Umbilical cord (tissue), 2 donors: ENCODE measurements around the gene PRPH. TPM values are rescaled to one million over a fixed set of nuclear protein-coding genes. Genes with fewer than 3 reads are reported as not detected.
A peak's percentile ranks its signal among the peaks of the same experiment; 100 is the strongest.
"Not testable (repeated sequence)": the region's sequence is repeated elsewhere in the genome, so short reads cannot be mapped to it uniquely, and the experiment has no call there.

ENCODE experiments used
- DNase-seq: peaks from one replicate; pipeline ENCODE4 v3.0.0-alpha.2; 2015; ENCODE audit warnings: low spot score
- total RNA-seq: library from RNA; depleted of rRNA; stranded (reverse); fragments of >200 nt; gene quantifications from one replicate; pipeline ENCODE4 v1.2.3, GENCODE V29; 2014; ENCODE audit warnings: low replicate concordance; ENCODE audit not compliant: insufficient read depth

The PRPH gene
- 0.72 TPM for total RNA-seq

DNA sequence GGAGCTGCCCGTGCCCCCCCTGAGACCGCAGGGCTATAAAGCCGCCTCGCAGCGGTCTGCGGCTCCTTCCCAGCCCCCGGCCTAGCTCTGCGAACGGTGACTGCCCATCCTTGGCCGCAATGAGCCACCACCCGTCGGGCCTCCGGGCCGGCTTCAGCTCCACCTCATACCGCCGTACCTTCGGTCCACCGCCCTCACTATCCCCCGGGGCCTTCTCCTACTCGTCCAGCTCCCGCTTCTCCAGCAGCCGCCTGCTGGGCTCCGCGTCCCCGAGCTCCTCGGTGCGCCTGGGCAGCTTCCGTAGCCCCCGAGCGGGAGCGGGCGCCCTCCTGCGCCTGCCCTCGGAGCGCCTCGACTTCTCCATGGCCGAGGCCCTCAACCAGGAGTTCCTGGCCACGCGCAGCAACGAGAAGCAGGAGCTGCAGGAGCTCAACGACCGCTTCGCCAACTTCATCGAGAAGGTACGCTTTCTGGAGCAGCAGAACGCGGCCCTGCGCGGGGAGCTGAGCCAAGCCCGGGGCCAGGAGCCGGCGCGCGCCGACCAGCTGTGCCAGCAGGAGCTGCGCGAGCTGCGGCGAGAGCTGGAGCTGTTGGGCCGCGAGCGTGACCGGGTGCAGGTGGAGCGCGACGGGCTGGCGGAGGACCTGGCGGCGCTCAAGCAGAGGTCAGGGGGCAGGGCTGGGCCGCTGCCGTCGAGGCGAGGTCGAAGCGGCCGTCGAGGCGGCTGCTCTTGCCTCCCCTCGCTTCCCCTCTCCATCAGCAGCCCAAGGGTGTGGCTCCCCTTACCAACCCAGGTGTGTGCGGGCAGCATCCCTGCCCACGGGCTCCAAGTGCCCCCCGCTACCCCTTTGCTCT, at the start of gene PRPH:
Gene PRPH, plus strand, starts transcription at position 66 of the 855 bp plus-strand sequence. Its CDS starts 54 bp downstream, at position 120.
- no peak for DNase-seq

DNA sequence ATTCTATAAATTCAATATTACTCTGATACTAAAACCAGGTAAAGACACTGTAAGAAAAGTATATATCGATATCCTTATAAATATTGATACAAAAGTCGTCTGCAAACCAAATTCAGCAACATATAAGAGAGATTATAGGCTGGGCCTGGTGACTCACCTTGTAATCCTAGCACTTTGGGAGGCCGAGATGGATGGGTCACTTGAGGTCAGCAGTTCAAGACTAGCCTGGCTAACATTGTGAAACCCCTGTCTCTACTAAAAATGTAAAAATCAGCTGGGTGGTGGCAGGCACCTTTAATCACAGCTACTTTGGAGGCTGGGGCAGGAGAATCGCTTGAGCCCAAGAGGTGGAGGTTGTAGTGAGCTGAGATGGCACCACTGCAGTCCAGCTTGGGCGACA, 43.6 kb upstream of the PRPH start:
- no peak for DNase-seq

DNA sequence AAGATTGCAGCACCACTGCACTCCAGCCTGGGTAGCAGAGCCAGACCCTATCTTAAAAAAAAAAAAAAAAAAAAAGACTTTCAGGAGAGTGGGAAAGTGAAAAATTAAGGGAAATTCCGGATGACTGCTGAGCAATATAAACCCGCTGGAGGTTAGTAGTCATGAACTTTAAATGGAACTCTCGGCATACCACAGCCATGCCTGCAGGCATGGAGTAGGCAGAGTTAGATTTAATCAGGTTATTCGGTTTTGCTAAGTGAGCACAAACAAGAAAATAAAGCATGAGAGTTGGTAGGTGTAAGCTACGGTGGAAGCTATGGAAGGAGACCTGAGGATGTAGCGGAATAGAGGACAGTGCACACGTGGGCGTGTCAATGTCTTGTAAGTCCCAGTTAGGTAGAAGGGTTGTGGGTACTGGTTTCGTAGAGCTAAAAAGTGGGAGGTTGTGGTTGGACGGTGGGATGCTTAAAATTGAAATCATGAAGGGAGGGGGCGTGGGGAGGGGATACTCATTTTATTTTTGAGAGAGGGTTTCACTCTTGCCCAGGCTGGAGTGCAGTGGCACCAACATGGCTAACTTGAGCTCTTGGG, 41.8 kb upstream of the PRPH start:
- DNase-seq = no peak

DNA sequence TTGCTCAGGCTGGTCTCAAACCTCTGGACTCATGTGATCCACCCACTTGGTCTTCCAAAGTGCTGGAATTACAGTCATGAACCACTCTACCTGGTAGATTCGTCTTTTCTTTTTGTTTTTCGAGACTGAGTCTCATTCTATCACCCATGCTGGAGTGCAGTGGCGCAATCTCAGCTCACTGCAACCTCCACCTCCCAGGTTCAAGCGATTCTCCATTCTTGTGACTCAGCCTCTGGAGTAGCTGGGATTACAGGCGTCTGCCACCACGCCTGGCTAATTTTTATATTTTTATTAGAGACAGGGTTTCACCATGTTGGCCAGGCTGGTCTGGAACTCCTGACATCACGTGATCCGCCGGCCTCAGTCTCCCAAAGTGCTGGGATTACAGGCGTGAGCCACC, 39.5 kb upstream of the PRPH start:
- not testable (repeated sequence) for DNase-seq

DNA sequence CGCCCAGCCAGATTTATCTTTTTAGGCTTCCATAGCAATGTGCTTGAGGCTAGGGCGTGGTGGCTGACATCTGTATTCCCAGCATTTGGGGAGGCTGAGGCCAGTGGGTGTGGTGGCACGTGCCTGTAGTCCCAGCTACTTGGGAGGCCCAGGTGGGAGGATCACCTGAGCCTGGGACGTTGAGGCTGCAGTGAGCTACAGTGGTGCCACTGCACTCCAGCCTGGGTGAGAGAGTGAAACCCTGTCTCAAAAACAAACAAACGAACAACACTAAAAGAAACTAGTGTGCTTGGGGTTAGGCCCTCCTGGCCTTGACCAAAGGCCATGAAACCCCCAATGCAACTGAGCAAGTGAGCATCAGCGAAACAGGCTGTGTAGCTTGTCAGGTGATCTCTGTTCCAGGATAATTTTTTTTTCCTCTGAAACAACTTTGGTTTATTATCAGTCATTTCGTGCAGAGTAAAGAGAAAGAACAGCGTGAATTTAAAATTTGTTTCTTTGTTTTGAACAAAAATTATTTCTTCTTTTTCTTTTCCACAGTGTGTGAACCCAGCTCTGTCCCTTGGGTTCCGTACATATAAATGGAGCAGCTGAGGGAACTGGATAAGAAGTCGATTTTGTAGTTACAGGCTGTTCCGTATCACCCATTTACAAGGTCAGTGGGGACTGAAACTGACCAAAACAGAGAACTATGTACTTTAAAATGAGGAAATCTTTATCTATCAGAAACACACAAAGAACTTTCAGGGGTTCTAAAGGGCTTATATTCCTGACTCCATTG, 38.9 kb upstream of the PRPH start:
- no peak for DNase-seq

DNA sequence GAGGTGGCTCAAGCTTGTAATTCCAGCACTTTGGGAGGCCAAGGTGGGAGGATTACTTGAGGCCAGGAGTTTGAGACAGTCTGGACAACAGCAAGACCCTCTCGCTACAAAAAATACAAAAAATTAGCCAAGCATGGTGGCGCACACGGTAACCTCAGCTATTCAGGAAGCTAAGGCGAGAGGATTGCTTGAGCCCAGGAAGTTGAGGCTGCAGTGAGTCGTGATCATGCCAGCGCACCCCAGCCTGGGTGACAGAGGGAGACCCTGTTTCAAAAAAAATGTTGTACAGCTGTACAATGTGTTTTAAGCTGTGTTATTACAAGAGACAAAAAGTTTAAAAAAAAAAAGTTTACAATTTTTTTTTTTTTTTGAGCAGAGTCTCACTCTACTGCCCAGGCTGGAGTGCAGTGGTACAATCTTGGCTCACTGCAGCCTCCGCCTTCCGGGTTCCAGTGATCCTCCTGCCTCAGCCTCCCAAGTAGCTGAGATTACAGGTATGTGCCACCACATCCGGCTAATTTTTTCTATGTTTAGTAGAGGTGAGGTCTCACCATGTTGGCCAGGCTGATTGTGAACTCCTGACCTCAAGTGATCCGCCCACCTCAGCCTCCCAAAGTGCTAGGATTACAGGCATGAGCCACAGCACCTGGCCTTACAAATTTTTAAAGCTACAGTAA, 37.3 kb upstream of the PRPH start:
- DNase-seq = not testable (repeated sequence)

DNA sequence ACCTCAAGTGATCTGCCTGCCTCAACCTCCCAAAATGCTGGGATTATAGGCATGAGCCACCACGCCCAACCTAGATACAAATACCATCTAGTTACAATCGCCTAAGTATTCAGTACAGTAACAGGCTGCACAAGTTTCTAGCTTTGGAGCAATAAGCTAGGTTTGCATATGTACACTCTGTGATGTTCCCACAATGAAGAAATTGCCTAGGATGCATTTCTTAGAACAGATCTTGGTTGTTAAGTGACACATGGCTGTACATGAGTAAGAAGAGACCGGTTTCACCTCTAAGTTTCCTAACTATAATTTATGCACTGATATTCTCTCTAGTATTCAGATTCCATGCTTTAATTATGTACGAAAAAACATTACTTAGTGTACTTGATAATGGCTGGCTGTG, 35.5 kb upstream of the PRPH start:
- no peak for DNase-seq

DNA sequence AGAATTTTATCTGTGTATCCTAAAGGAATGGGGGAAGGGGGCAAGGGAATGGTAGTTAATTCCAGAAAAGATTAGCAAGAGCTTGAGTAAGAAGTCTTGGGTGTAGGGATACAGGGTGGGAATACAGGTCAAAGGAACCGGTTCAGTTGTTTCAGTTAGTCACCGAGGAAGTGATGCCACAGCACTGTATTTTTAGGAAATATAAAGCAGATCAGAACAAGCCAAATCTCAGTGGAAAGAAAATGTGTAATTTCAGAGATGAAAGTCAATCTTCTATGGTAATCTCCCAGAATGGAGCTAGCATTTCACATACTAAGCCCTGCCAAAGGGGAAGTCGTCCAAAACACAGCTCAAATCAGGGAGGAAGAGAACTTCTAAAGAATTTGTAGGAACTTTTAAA, 34.8 kb upstream of the PRPH start:
- DNase-seq = peak; percentile 91

DNA sequence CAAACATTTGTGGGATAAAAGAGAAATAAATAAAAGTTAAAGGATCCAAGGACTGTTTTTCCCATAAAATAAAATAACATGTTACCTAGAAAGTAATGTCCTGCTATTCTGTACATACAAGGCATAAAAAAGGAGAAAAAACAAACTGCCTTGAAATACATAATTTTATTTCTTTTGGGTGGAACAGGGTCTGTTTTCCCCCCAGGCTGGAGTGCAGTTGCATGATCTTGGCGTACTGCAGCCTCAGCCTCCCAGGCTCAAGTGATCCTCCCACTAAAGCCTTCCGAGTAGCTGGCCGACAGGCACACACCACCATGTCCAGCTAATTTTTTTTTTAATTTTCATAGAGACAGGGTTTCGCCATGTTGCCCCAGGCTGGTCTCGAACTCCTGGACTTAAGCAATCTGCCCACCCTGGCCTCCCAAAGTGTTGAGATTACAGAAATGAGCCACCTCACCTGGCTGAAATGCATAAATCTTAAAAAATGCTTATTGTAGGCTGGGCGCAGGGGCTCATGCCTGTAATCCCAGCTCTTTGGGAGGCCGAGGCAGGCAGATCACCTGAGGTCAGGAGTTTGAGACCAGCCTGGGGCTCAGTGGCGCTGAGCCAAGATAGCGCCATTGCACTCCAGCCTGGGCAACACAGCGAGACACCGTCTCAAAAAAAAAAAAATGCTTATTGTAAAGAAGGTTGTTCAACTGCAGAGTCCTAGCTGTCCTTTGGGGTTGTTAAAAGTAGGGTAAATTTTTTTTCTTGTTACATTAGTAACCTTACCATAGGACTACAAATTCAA, 34.2 kb upstream of the PRPH start:
- peak; percentile 65 for DNase-seq

DNA sequence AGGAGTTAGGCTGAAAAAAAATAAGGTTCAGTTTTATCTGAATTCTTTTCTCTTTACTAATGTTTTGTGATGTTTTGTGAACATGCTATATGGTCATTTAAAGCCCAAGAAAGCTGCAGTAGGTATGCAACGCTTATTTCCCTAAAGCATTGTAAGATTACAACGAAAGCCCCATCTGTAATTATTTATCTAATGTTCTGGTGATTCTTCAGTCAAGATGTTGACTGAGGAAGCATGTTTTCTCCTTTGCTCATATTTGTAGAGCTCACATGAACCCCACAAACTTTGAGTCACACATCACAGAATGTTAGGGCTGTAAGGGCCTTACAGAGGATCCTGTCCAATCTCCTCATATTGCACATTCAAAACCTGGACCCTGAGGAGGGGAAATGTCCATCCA, 33.2 kb upstream of the PRPH start:
- no peak for DNase-seq

DNA sequence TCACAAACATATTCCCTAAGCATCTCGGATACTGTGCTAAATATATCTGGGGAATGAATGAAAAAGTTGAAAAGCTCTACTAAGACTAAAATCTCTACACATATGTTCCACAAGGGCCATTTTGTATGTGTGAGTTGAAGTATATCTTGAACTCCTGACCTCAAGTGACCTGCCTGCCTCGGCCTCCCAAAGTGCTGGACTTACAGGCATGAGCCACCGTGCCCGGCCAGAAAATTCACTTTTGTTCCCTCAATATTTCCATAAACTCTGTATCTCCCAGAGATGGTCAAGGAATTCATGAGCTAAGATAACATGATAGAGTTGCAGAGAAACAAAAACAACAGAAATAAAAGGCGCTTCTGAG, 31.6 kb upstream of the PRPH start:
- no peak for DNase-seq

DNA sequence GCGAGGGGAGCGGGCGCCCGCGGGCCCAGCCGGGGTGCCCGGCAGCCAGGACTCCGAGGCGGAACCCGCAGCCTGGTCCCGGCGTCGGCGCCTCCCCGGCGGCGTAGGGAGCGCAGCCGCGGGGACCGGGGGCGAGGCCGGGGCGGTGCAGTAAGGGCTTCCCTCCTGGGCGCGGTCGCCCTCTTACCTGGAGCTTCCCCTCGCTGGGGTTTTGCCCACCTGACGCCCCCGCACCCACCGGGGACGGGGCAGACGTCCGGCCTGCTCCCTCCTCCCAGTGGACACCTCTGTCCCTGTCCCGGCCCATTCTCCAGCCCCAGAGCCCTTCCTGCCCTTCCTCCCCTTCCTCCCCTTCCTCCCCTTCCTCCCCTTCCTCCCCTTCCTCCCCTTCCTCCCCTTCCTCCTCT, 30.5 kb upstream of the PRPH start:
- DNase-seq = peak; percentile 58

DNA sequence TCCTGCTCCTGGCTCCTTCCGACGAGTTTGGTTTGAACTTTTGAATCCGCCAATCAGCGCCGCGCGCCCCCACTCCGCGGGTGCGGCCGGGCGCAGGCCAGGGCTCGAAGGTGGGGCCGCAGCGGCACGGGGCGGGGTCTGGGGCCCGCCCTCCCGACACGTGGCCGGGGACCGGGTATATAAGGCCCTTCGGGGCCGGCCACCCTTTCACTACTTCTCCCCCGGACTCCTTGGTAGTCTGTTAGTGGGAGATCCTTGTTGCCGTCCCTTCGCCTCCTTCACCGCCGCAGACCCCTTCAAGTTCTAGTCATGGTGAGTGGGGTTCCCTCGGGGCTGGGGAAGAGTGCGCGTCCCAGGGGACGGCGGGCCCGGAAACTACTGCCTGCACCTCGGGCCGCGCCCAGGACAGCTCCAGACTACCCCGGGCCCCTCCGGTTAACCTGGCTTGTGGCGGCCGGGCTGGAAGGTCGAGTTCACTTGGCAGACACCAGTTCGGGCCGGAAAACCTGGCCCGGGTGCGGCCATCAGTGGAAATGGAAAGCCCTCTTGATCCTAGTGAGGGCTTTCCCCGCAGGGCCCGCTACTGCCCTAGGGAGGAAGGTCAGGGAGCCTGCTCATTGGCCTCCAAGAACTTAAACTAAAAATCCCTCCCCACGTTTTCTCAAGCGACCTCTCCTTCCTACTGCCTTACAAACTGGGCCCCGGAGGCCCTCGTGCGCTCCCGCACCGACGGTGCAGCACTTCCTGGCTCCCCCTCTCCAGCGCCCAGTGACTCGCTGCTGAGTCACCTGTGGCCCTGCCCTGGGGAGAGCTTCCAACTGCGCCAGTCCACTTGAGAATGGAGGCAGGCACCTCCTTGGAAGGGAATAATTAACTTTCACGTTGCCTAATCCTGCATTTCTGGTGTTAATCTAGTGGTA, 29.8 kb upstream of the PRPH start, which contains the start of gene TUBA1C:
Gene TUBA1C, plus strand, starts transcription at position 210 of the 920 bp plus-strand sequence. Its CDS starts 100 bp downstream, at position 310.
- peak; percentile 95 for DNase-seq

DNA sequence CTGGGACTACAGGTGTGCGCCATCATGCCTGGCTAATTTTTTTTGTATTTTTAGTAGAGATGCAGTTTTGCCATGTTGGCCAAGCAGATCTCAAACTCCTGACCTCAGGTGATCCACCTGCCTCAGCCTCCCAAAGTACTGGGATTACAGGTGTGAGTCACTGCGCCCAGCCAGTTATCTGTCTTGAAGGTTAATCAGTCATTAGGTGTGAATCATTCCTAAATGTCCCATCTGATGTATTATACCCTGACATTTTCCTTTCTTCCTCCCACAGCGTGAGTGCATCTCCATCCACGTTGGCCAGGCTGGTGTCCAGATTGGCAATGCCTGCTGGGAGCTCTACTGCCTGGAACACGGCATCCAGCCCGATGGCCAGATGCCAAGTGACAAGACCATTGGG, 25.8 kb upstream of the PRPH start:
- not testable (repeated sequence) for DNase-seq

DNA sequence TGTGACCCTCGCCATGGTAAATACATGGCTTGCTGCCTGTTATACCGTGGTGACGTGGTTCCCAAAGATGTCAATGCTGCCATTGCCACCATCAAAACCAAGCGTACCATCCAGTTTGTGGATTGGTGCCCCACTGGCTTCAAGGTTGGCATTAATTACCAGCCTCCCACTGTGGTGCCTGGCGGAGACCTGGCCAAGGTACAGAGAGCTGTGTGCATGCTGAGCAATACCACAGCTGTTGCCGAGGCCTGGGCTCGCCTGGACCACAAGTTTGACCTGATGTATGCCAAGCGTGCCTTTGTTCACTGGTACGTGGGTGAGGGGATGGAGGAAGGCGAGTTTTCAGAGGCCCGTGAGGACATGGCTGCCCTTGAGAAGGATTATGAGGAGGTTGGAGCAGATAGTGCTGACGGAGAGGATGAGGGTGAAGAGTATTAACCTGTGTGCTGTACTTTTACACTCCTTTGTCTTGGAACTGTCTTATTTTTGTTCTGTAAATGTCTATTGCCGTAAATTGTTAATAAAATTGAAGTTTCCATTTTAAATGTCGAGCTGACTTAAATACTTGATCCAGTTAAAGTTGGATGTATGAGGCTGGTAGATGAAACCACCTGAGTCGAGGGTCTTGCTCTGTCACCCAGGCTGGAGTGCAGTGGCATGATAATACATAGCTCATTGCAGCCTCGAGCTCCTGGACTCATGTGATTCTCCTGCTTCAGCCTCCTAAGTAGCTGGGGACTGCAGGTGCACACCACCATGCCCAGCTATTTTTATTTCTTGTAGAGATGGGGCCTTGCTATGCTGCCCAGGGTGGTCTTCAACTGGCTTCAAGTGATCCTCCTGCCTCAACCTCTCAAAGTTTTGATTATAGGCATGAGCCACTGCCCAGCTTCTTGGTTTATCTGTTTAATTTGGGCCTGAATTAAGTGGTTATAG, 21.9 kb upstream of the PRPH start:
- DNase-seq = no peak

DNA sequence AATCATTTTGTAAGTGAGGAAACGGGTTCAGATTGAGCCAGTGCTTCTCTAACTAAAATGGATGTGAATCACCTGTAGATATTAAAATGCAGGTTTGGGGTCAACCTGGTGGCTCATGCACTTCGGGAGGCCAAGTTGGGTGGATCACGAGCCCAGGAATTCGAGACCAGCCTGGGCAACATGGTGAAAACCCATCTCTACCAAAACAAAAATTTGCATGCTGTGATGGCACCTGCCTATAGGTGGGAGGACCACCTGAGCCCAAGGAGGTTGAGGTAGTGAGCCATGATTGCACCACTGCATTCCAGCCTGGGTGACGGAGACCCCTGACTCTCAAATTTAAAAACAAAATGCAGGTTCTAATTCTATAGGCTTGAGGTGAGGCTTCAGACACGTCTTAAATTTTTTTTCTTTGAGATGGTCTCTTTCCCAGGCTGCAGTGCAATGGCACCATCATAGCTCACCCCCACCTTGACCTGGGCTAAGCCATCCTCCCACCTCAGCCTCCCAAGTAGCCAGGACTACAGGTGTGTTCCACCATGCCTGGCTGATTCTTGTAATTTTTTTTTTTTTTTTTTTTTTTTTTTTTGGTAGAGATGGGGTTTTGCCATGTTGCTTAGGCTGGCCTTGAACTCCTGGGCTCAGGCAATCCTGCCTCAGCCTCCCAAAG, 21.1 kb upstream of the PRPH start:
- no peak for DNase-seq

DNA sequence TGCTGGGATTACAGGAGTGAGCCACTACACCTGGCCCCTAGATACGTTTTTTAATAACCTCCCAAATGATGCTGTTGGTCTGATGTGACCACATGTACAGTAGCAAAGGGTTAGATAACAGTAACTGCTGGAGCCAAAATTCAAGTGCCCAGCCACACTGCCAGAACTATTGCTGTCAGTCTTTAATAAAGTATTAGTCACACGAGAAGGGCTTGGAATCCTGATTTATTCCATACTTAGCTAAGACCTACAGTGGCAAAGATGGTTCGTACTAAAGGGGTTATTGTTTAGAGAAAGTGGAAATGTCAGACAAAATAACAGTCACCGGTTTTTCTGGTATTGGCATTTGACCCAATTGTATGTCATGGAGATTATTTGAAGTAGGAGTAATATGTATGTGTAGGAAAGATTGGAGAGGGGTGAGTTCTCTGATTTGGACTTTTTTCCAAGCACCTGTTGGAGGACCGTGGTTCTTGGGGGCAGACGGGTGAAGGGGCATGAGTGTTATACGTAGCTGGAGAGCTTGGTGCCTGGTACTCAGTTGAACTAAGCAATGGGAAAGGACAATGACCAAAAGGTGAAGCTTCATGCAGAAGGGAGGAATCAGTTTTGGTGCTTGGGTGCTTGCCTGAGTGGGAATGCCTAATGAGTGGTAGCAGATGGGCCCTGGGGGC, 20.4 kb upstream of the PRPH start:
- DNase-seq = no peak
